NCI-H1105 treated with DMSO at 0.1 percent for 48 hours (cell line): ENCODE measurements around the gene PSMB10.
"Not testable (repeated sequence)": the region's sequence is repeated elsewhere in the genome, so short reads cannot be mapped to it uniquely, and the experiment has no call there.

ENCODE experiments used
- DNase-seq: peaks from one replicate; lab custom pipeline; 2025; lab: John Stamatoyannopoulos, UW

PSMB10 gene

DNA sequence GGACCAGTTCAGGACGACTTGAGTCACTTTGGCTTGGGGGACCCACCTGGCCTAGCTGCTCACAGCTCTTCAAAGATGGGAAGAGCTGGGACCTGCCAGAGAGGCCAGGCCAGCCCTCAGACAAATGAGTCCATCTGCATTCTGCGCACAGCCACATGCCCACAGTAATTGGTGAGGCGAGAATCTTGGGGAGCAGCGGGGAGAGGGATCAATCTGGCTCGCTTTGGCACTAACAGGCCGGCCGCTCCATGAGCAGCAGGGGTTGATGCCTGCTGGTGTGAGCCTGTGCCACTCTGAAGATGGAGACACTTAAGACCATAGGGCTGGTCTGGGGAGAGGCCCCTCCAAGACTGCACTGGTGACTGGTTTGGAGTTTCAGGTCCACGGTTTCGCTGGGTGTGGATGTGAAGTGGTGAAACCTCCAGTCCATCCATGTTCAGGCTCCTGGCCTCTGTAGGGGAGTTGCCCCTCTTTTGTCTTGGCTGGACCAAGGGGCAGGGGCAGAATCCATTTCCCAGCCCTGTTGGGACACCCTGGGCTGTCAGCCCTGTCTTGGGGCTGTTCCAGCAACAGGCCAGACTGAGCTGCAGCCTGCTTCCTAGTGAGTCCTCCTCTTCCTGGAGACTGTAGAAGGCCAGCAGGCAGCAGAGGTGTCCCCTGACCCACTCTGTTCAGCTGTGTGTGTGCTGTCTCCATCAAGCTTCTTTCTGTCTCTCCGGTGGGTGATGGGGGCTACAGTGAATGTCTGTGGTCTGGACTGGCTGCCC, 12.3 kb downstream of the PSMB10 start:
- no peak for DNase-seq

DNA sequence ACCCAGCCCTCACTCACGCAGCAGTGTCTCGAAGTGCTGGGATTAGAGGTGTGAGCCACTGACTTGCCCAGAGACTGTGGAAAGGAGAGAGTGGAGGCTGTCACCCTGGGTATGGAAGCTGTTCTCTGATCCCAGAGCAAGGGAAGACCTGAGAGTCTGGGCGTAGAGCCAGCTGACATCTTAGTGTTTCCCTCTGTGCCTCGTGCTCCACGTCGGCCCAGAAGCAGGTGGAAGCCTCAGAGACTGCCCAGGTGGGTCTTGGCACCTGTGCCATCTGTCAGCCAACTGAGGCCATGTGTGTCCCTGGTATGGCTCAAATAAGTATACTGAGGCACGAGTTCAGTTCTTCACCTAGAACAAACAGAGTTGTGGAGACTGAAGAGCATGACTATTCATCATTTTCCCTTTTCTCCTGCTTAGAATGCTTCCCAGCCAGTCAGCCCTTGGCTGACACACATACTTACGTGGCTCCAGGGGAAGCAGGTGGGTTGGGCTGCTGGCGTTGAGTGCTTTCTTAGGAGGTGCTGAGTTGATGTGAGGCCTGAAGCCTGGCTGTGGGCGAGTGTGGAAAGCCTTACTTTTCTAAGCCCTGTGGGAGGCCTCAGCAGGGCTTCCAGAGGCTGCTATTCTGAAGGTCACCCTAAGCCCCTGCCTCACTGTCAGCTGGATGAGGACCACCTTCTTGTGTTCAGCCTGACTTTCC, 13.1 kb downstream of the PSMB10 start:
- DNase-seq: peak; percentile 59

DNA sequence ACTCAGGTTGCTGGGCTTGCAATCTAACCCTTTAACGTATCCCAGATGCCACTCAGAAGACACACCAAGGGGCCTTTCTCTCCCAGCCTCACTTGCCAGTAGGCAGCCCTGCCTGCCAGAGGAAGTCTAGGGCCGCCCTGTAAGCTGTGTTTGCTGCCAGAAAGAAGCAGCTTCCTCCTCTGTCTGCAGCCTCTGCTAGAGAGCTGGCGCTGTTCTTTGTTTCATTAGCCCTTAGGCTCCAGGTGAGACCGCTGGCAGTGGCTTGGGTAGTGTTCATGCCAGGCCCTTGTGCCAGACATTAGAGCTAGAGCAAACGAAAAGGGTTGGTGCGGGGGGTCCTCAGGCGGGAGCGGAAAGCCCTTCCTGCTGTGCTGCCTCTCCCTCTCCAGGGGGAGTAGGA, 13.9 kb downstream of the PSMB10 start:
- peak; percentile 39 for DNase-seq

DNA sequence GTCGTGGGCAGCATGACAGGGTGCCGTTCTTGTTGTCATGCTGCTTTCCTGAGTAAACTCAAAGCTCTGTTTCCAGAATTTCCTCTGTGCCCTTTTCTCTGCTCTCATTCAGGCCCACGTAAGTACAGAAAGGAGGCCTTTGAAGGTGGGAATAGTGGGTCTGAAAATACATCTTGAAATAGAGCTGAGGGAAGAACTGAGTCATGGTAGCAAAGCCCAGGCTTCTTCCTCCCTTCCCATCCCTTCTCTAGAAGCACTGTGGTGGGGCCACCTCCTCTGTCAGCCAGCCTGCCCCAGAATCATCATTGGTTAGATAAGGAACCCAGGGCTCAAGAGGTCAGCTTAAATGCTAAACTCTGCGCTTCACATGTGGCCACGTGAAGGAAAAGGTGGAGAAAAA, 14.4 kb downstream of the PSMB10 start:
- no peak for DNase-seq

DNA sequence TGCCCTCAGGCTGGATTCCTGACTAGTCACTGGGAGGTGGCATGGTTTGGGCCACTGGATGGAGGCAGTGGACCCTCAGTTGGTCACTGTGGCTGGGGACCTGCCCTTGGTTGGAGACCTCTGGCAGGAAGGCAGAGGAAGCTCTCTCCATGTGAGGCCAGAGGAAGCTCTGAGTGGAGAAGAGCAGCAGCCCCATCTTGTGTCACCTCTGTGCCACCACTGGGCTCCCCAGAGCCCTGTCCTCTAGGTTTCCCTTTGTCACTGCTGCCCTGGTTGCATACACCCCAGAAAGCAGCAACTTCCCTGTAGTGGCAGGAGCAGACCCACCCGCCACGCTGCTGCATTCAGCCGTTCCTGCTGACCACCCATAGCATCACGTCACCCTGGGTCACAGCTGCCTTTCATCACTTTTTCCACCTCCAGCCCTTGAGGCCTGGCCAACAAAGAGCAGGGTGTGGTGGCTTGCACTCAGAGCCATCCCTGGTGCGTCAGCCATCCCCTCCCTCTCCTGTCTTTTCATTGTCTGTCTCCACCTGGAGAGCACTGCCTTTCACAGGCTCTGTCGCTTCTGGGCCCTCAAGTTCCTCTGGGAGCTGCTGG, 16.9 kb downstream of the PSMB10 start:
- no peak for DNase-seq

DNA sequence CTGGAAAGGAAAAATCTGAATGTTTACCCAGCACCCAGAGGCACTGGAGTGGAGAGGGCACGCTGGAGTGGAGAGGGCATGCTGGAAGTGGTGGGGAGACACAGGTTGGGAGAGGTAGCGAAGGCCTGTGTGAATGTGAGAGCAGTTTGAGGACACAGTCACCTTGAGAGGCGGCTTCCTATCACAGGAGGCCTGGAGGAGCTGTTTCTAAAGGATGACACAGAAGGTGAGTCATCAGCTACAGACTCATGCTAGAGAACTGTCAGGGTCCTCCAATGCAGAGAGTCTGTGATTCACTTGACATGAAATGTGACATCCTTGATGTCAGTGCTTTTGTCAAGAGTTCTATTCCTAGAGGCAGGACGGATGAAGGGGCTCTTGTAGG, 18.8 kb downstream of the PSMB10 start:
- DNase-seq: no peak

DNA sequence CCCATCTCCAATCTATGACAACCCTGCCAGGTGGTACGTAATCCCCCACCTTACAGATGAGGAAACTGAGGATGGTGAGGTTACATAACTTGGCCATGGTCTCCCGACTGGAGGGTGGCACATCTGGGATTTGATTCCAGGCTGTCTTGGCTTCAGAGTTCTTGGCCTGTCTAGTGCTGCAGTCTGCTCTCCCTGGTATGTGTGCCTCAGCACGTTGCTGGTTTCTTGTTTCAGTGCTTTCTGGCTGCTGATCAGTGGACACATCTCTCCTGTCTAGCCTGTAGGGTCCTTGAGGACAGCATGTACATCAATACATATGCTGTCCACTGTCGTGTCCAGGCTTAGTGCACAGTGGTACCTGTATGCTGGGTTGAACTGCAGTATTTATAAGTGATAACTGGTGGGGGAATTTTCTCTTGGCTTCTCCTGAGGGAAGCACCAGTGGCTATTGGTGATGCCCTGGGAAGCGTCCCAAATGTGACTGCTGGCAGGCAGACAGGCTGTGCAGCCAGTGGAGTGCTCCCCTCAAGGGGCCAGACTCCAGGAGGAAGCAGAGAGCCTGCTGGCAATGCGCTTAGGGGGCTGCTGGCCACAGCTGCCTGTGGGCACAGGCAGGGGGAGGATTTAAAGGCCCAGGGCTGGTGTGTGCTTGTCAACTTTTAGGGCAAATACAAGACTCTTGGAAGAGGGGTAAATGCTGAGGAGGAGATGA, 19.4 kb downstream of the PSMB10 start:
- no peak for DNase-seq

DNA sequence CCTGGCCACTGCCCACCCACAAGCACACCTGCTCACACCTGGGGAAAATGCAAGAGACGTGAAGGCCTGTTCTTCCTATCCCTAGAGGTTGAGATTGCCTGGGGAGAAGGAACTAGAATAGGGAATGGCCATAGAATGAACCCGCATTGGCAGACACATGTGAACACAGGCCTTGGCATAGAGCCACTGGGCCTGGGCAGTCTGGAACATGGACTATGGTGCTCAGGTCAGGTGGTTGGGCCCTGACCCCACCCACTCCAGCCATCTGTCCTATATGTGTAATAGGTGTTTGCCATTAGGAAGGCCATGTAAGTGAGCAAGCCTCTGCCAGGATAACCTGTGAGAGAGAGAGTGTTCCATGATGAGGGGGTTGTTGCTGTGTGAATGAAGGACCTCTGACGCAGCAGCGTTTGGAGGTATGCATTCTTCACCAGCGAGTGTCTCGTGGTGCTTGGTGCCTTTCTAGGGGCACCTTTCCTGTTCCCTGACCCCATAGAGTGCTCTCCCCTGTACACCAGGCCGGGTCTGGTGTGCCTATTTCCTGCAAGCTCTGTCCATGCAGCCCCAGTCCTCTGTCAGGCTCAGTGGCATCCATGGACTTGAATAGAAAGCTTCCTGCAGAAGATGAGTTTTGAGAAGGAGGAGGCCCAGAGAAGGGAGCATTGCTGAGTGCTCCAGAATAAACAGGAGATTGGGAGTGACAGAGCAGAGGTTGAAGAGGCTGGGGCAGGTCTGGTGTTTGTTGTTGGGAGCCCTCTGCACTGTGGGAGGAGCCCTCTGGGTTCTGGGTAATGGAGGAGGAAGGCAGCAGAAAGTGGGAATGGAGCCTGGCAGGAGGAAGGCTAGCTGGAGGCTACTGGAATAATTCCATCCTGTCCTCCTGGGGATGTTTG, 20.6 kb downstream of the PSMB10 start:
- DNase-seq: no peak

DNA sequence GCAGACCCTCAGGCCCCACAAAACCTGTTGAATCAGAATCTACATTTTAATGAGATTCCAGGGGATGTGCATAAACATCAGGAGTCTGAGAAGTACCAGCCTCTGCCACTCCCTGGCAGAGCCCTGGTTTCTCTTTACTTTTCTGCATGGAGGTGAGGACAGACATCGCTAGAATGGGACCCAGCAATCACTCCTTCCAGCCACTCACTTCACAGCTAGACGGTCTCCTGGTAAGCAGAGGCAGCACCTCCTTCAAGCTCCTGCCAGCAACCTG, 21.2 kb downstream of the PSMB10 start:
- not testable (repeated sequence) for DNase-seq

DNA sequence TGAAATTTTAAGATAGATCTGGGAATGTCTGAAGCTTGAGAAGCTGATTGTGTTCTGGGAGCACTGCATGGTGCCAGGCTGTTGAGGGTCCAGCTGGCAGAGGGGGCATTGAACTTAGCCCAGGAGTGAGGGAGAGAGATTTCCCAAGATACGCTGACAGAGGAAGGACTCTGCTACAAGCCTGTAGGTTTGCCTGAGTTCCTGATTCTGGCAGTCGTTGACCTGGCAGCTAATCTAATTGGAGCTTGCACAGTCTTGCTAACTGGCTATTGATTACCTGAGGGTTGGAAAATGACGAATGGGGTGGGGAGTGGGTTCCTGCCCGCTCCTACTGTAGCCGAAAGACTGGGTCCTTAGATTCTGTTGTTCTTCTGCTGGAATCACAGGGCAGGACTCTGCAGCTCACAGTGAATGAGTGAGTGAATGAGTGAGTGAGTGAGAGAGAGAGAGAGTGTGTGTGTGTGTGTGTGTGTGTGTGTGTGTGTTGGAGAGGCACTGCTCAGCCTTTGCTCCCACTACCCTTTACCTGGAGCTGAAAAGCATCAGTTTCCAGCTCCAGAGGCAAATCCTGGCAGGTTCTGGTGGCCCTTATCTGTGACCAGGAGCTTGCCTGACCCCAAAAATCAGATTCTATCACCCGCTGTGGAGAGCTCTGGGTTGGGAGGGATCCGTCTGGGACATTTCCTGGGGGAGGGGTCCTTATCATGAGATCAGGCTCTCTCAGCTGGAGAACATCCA, 21.7 kb downstream of the PSMB10 start:
- no peak for DNase-seq

GRCh38 chr16:67910158-67910557, 26.5 kb downstream of the PSMB10 start:
- DNase-seq: no peak

GRCh38 chr16:67909056-67909742, 27.5 kb downstream of the PSMB10 start:
- no peak for DNase-seq

- DNase-seq: no peak
Observed at GRCh38 chr16:67907397-67908180, 29.1 kb downstream of the PSMB10 start.

DNA sequence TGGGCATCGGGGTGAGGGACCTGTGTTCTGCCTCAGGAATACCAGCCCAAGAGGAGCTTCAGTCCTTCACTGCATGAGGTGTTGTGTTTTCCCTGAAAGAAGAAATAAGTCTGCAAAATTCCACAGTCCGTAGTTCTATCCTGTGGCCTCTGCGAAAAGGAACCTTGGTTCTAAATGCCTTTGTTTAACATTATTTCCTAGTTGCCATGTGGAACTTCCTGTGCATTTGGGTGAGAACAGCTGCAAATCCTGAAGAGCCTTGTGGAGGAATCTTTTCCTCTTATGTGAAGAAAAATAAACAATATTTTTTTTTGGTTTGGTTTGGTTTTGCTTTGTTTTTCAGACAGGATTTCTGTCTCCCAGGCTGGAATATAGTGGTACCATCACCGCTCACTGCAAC, 33.8 kb downstream of the PSMB10 start:
- no peak for DNase-seq

DNA sequence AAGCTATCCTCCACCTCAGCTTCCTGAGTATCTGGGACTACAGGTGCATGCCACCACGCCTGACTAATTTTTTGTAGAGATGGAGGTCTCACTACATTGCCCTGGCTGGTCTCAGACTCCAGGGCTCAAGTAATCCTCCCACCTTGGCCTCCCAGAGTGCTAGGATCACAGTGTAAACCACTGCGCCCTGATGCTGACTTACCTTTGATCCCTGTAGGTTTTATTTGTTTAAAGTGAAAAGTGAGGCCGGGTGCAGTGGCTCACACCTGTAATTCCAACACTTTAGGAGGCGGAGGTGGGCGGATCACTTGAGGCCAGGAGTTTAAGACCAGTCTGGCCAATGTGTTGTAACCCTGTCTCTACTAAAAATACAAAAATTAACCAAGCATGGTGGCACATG, 34.9 kb downstream of the PSMB10 start:
- no peak for DNase-seq

- no peak for DNase-seq
Observed at GRCh38 chr16:67897231-67897630, 39.4 kb downstream of the PSMB10 start.

GRCh38 chr16:67893743-67894399, 42.8 kb downstream of the PSMB10 start:
- no peak for DNase-seq

GRCh38 chr16:67892899-67893742, 43.5 kb downstream of the PSMB10 start, which contains the start of gene PSKH1:
Gene PSKH1 (plus strand): TSS chr16:67893254. CDS start chr16:67908750, 15,496 bp downstream.
- peak; percentile 85 for DNase-seq
